Endothelial cell of umbilical vein (primary cell): Measurements from ENCODE around the gene ADD2. TPM values are rescaled to one million over a fixed set of nuclear protein-coding genes. Genes with fewer than 3 reads are reported as not detected.

Experiments used
- BruUV-seq: library from RNA; stranded (reverse); fragments of 400-500 nt; replicated peaks from 2 replicates; lab custom pipeline; 2021; lab: Mats Ljungman, UMichigan
- CTCF ChIA-PET: fragments of 300-600, 350-600 bp; sonication (Branson Sonifier 250); formaldehyde crosslinking; loops from one replicate; lab custom pipeline; 2021; ENCODE audit warnings: antibody characterized with exemption, inconsistent platforms; lab: Charles Lee
- POLR2A ChIA-PET: fragments of 300-600, 350-600 bp; sonication (Branson Sonifier 250); formaldehyde crosslinking; loops from one replicate; lab custom pipeline; 2021; ENCODE audit warnings: antibody characterized with exemption, inconsistent platforms; lab: Charles Lee
- DNase-seq: peaks from one replicate; pipeline ENCODE4 v3.0.0-alpha.2; 2011; ENCODE audit warnings: low read depth, low spot score
- FAIRE-seq: peaks from 2 replicates; lab custom pipeline; 2011; peaks lifted over from hg19 to GRCh38; lab: Jason Lieb, UNC
- H2AFZ ChIP-seq: 2 replicates; pipeline ENCODE4 v1.6.0; 2012; ENCODE audit warnings: low read depth, low read length, control low read depth, inconsistent platforms
- H3K27ac ChIP-seq: 2 replicates; pipeline ENCODE4 v1.5.1; 2011; ENCODE audit warnings: low read depth, mild to moderate bottlenecking, control low read depth, low read length, moderate library complexity; ENCODE audit not compliant: insufficient read depth
- H3K27me3 ChIP-seq, 2 experiments: 2 replicates each; pipeline versions ENCODE4 v1.6.0 to v1.6.1; 2011; ENCODE audit warnings: low read length in 2 of 2, mixed read lengths in 1 of 2; ENCODE audit not compliant: control insufficient read depth in 2 of 2, insufficient read depth in 2 of 2
- H3K36me3 ChIP-seq, 2 experiments: 2 replicates in 1 of 2; 3 replicates in 1 of 2; pipeline ENCODE4 v1.5.1; 2011; ENCODE audit warnings: low read length in 2 of 2, mild to moderate bottlenecking in 1 of 2, moderate library complexity in 1 of 2; ENCODE audit not compliant: control insufficient read depth in 2 of 2, insufficient read depth in 2 of 2; ENCODE audit errors: extremely low read depth in 1 of 2
- H3K4me1 ChIP-seq: 3 replicates; pipeline ENCODE4 v1.5.1; 2011; ENCODE audit warnings: mild to moderate bottlenecking, low read length; ENCODE audit not compliant: control insufficient read depth, insufficient read depth; ENCODE audit errors: extremely low read depth
- H3K4me2 ChIP-seq: 2 replicates; pipeline ENCODE4 v1.6.1; 2011; ENCODE audit warnings: low read length, control low read depth, mixed read lengths; ENCODE audit not compliant: insufficient read depth
- H3K4me3 ChIP-seq, 3 experiments: fragments of 200-600 bp in 1 of 3; sonication (generic), shearing (Covaris generic) in 1 of 3; replicated peaks in 1 of 3; 2 replicates each; pipeline ENCODE4 v1.5.1; 2011 to 2016; ENCODE audit warnings: control low read depth in 3 of 3, low read length in 3 of 3, mild to moderate bottlenecking in 2 of 3, inconsistent platforms in 1 of 3, low read depth in 1 of 3, moderate library complexity in 1 of 3; ENCODE audit not compliant: insufficient read depth in 1 of 3
- H3K79me2 ChIP-seq: 2 replicates; pipeline ENCODE4 v1.6.0; 2012; ENCODE audit warnings: low read length, inconsistent platforms; ENCODE audit not compliant: control insufficient read depth, insufficient read depth
- H3K9ac ChIP-seq: replicated peaks from 2 replicates; pipeline ENCODE3; 2011; ENCODE audit warnings: low read length, control low read depth; ENCODE audit not compliant: insufficient read depth; ENCODE audit errors: extremely low read depth
- H3K9me1 ChIP-seq: replicated peaks from 3 replicates; pipeline ENCODE4 v1.6.0; 2011; ENCODE audit warnings: mild to moderate bottlenecking, low read length; ENCODE audit not compliant: control insufficient read depth, insufficient read depth; ENCODE audit errors: extremely low read depth
- H3K9me3 ChIP-seq: replicated peaks from 2 replicates; pipeline ENCODE4 v1.5.1; 2012; ENCODE audit warnings: low read length, inconsistent platforms; ENCODE audit not compliant: control insufficient read depth, insufficient read depth
- H4K20me1 ChIP-seq: replicated peaks from 2 replicates; pipeline ENCODE3; 2011; ENCODE audit warnings: mild to moderate bottlenecking, low read length; ENCODE audit not compliant: control insufficient read depth, insufficient read depth; ENCODE audit errors: extremely low read depth
- CTCF ChIP-seq, 2 donors: IDR thresholded peaks; 1 replicate in 1 of 2; 2 replicates in 1 of 2; pipeline ENCODE4 v1.5.1; 2011; ENCODE audit warnings: low read length in 2 of 2, mild to moderate bottlenecking in 2 of 2, moderate library complexity in 2 of 2, control low read depth in 1 of 2, inconsistent platforms in 1 of 2, low read depth in 1 of 2; ENCODE audit not compliant: insufficient read depth in 1 of 2; ENCODE audit errors: extremely low read depth in 1 of 2
- EZH2 ChIP-seq: IDR thresholded peaks from 2 replicates; pipeline ENCODE4 v1.6.1; 2012; ENCODE audit warnings: borderline replicate concordance, low read depth, mild to moderate bottlenecking, moderate library complexity, low read length, inconsistent platforms; ENCODE audit not compliant: severe bottlenecking
- FOS ChIP-seq: IDR thresholded peaks from 2 replicates; pipeline ENCODE4 v1.6.1; 2011; ENCODE audit warnings: mild to moderate bottlenecking, low read length, moderate library complexity, borderline replicate concordance; ENCODE audit not compliant: insufficient read depth
- GATA2 ChIP-seq: IDR thresholded peaks from 2 replicates; pipeline ENCODE4 v1.7.0; 2011; ENCODE audit warnings: low read depth, mild to moderate bottlenecking, moderate library complexity, mixed read lengths, low read length; ENCODE audit not compliant: insufficient read length, insufficient read depth
- JUN ChIP-seq: IDR thresholded peaks from 2 replicates; pipeline ENCODE4 v1.6.1; 2011; ENCODE audit warnings: borderline replicate concordance, low read depth; ENCODE audit not compliant: insufficient read length, insufficient read depth
- MAX ChIP-seq: IDR thresholded peaks from 2 replicates; pipeline ENCODE4 v1.6.1; 2011; ENCODE audit not compliant: insufficient read depth, insufficient read length
- MYC ChIP-seq: IDR thresholded peaks from one replicate; pipeline ENCODE4 v1.6.1; 2011; ENCODE audit warnings: mild to moderate bottlenecking, low read depth, low read length
- POLR2A ChIP-seq: IDR thresholded peaks from 2 replicates; pipeline ENCODE4 v1.6.1; 2012; ENCODE audit warnings: low read depth, mild to moderate bottlenecking, control low read depth, low read length
- POLR2AphosphoS5 ChIP-seq: IDR thresholded peaks from 2 replicates; pipeline ENCODE4 v1.6.1; 2012; ENCODE audit warnings: low read depth, mild to moderate bottlenecking, control low read depth, low read length, moderate library complexity; ENCODE audit not compliant: insufficient read depth
- dilution Hi-C: fragments of 300-500 bp; cut with MboI; formaldehyde crosslinking; loops from one replicate; pipeline ENCODE4 v1.15.0; 2019; ENCODE audit warnings: low sequenced_read_pairs; ENCODE audit not compliant: extremely low pct_ligation_motif_present
- intact Hi-C: fragments of 100-400 bp; cut with micrococcal nuclease; formaldehyde crosslinking; loops from one replicate; pipeline ENCODE4 v1.10.0; 2022
- polyA plus RNA-seq, 4 experiments: library from polyadenylated mRNA; depleted of rRNA in 3 of 4; stranded (reverse) in 3 of 4; unstranded in 1 of 4; fragments of >200 nt; gene quantifications; 2 replicates each; pipeline versions ENCODE4 v1.2.1 to v1.2.3, GENCODE V29; 2011 to 2012; ENCODE audit warnings: missing spikeins in 1 of 4
- total RNA-seq: library from RNA; stranded (reverse); gene quantifications from 2 replicates; pipeline ENCODE4 v1.2.3, GENCODE V29; 2021

ADD2 gene
- total and polyA plus RNA-seq, 2 donors (not counting 3 experiments of a cell fraction or from before 2014, with no cell fraction given) = 0.17 TPM; not detected in 1

GRCh38 chr2:70772486-70773155, 4.6 kb upstream of the ADD2 start:
- Histone ChIP-seq H3K27ac (no peak overlapping the region), H3K9ac (no peak overlapping the region), H3K9me3 (no peaks in the 10 kb centered on the region), H4K20me1 (no peaks in the 10 kb centered on the region), H3K4me1 (peaks cover 2% of the 10 kb centered on the region), H2AFZ (no peak overlapping the region), H3K4me2 (no peak overlapping the region), H3K36me3 (no peaks in the 10 kb centered on the region), H3K4me3 (no peak overlapping the region), H3K9me1 (no peaks in the 10 kb centered on the region), H3K79me2 (no peaks in the 10 kb centered on the region), H3K27me3 (peaks cover 39 to 45% of the 10 kb centered on the region in 2 experiments)
- CTCF ChIA-PET = no interaction called here
- TF ChIP-seq POLR2A = no peak
- no peak for TF ChIP-seq FOS
- no peak for TF ChIP-seq CTCF (IDR thresholded peaks at IDR 0.05; ENCODE audit: extremely low read depth in 1 of 2, insufficient read depth in 1 of 2, low read depth in 1 of 2, low read length in 2 of 2)
- no peak for TF ChIP-seq POLR2AphosphoS5
- TF ChIP-seq JUN = no peak
- no peak for TF ChIP-seq EZH2
- no peak for TF ChIP-seq MYC
- TF ChIP-seq MAX = no peak
- TF ChIP-seq GATA2 = no peak
- dilution Hi-C loops = no loop called here
- intact Hi-C loops = no loop called here
- BruUV-seq = no TSS peak
- no peak for FAIRE-seq
- POLR2A ChIA-PET = no interaction called here
- DNase-seq = no peak
